Measurements from ENCODE around the gene NUP98.

Gene NUP98

GRCh38 chr11:3667149-3668035, 130.0 kb downstream of the NUP98 start:
- Histone ChIP-seq H3K36me3 (no peaks in the 10 kb centered on the region), H3K9me3 (no peaks in the 10 kb centered on the region), H3K4me3 (ENCODE audit: low read depth, low read length) (no peak overlapping the region), H3K27me3 (no peaks in the 10 kb centered on the region), H3K4me1 (no peaks in the 10 kb centered on the region)
- DNase-seq = no peak
- no peak for TF ChIP-seq CTCF (IDR thresholded peaks at IDR 0.05; ENCODE audit: low read depth, low read length)

GRCh38 chr11:3666023-3666530, 131.3 kb downstream of the NUP98 start:
- DNase-seq = no peak
- Histone ChIP-seq H3K27me3 (no peaks in the 10 kb centered on the region), H3K4me1 (no peaks in the 10 kb centered on the region), H3K9me3 (no peaks in the 10 kb centered on the region), H3K4me3 (ENCODE audit: low read depth, low read length) (no peak overlapping the region), H3K36me3 (no peaks in the 10 kb centered on the region)
- no peak for TF ChIP-seq CTCF (IDR thresholded peaks at IDR 0.05; ENCODE audit: low read depth, low read length)

- no peaks in the 10 kb centered on the region for H3K27me3 ChIP-seq
- no peak overlapping the region for H3K4me3 ChIP-seq (ENCODE audit: low read depth, low read length)
- TF ChIP-seq CTCF (IDR thresholded peaks at IDR 0.05; ENCODE audit: low read depth, low read length) = no peak
- H3K9me3 ChIP-seq = no peaks in the 10 kb centered on the region
- no peaks in the 10 kb centered on the region for H3K36me3 ChIP-seq
- no peaks in the 10 kb centered on the region for H3K4me1 ChIP-seq
- DNase-seq = no peak
These were observed 131.9 kb downstream of the NUP98 start for GRCh38 chr11:3665336-3666022.

GRCh38 chr11:3664032-3664630, 133.2 kb downstream of the NUP98 start:
- Histone ChIP-seq H3K4me3 (ENCODE audit: low read depth, low read length) (no peak overlapping the region), H3K36me3 (no peaks in the 10 kb centered on the region), H3K9me3 (no peaks in the 10 kb centered on the region), H3K27me3 (no peaks in the 10 kb centered on the region), H3K4me1 (no peaks in the 10 kb centered on the region)
- no peak for TF ChIP-seq CTCF (IDR thresholded peaks at IDR 0.05; ENCODE audit: low read depth, low read length)
- no peak for DNase-seq

- DNase-seq = no peak
- no peaks in the 10 kb centered on the region for H3K4me1 ChIP-seq
- H3K9me3 ChIP-seq = no peaks in the 10 kb centered on the region
- no peak overlapping the region for H3K4me3 ChIP-seq (ENCODE audit: low read depth, low read length)
- no peak for TF ChIP-seq CTCF (IDR thresholded peaks at IDR 0.05; ENCODE audit: low read depth, low read length)
- no peaks in the 10 kb centered on the region for H3K27me3 ChIP-seq
- H3K36me3 ChIP-seq = no peaks in the 10 kb centered on the region
These were observed 134.5 kb downstream of the NUP98 start for GRCh38 chr11:3662856-3663255.

All from BE2C (cell line).